Stimulated activated CD8-positive, alpha-beta memory T cell treated with anti-CD3 and anti-CD28 coated beads, Interleukin-4, amount 100 ng/mL, for 4 hours (primary cell): ENCODE measurements around the gene MYL9.

ENCODE experiments used
- DNase-seq, 2 donors: peaks; one replicate each; pipeline ENCODE4 v3.0.0-alpha.2; 2020; ENCODE audit warnings: low read depth in 2 of 2, low spot score in 1 of 2

MYL9 gene

GRCh38 chr20:36525620-36526365 lies 15.5 kb upstream of the MYL9 start:
- no peak for DNase-seq

GRCh38 chr20:36526521-36527011 lies 14.8 kb upstream of the MYL9 start:
- no peak for DNase-seq

GRCh38 chr20:36527331-36528125 lies 13.8 kb upstream of the MYL9 start:
- DNase-seq: no peak

- DNase-seq: no peak
Observed at GRCh38 chr20:36528176-36528874, 13.0 kb upstream of the MYL9 start.

GRCh38 chr20:36528875-36529417 lies 12.4 kb upstream of the MYL9 start:
- no peak for DNase-seq

GRCh38 chr20:36532388-36532787 lies 8.9 kb upstream of the MYL9 start:
- DNase-seq: no peak

GRCh38 chr20:36532822-36533221 lies 8.5 kb upstream of the MYL9 start:
- DNase-seq: no peak

GRCh38 chr20:36538026-36538722 lies 3.1 kb upstream of the MYL9 start:
- no peak for DNase-seq

GRCh38 chr20:36540551-36541211 lies 638 bp upstream of the MYL9 start:
- no peak for DNase-seq

- DNase-seq: no peak
Observed at GRCh38 chr20:36541768-36542488, 609 bp downstream of the MYL9 start.

- DNase-seq: no peak
Observed at GRCh38 chr20:36542516-36543183, 1.3 kb downstream of the MYL9 start.

- DNase-seq: no peak
Observed at GRCh38 chr20:36543184-36544133, 2.1 kb downstream of the MYL9 start.

- no peak for DNase-seq
Observed at GRCh38 chr20:36544134-36545018, 3.1 kb downstream of the MYL9 start.

GRCh38 chr20:36546111-36546736 lies 4.9 kb downstream of the MYL9 start:
- no peak for DNase-seq

- no peak for DNase-seq
Observed at GRCh38 chr20:36547186-36548005, 6.1 kb downstream of the MYL9 start.

GRCh38 chr20:36548006-36548315 lies 6.6 kb downstream of the MYL9 start:
- no peak for DNase-seq
